HPDE6-E6E7 (cell line): ENCODE measurements around the gene EOLA1.
"Not testable (repeated sequence)": the region's sequence is repeated elsewhere in the genome, so short reads cannot be mapped to it uniquely, and the experiment has no call there.

ENCODE experiments used
- DNase-seq: peaks from one replicate; pipeline ENCODE4 v3.0.0; 2011; ENCODE audit warnings: missing footprints; ENCODE audit errors: extremely low spot score

EOLA1 gene

DNA sequence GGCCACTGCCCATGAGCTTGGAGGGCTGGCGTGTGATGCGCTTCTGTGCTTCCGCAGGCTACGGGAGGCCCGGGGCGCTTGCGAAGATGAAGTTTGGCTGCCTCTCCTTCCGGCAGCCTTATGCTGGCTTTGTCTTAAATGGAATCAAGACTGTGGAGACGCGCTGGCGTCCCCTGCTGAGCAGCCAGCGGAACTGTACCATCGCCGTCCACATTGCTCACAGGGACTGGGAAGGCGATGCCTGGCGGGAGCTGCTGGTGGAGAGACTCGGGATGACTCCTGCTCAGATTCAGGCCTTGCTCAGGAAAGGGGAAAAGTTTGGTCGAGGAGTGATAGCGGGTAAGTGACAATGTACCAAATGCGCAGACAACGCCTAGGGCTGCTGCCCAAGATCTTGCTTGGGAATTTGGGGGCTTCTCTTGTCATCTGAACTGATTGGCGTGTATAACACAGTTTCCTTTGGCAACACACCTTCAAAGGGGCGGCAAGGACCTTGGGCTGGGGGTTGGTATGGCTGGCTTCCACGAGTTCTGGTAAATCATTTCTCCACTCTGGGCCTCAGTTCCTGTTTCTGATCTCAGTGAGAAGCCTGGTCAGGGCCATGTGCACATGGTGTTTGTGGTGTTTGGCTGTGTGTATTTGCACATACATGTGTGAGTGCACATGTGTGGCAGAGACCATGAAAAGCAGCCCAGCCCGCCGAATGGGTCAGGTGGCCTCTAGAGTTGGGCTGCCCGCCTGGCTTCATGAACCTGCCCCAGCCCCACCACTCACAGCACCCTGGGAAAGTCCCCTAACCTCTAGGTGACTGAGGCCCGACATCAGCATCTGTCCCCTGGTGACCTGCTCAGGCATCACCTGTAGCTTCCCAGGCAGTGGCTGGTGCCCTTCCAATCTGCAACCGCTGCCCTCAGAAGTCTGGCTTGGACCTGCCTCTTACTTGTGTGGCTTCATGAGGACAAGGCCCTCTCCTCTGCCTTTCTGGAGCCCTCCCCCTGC is 5.0 kb downstream of the EOLA1 start:
- not testable (repeated sequence) for DNase-seq

DNA sequence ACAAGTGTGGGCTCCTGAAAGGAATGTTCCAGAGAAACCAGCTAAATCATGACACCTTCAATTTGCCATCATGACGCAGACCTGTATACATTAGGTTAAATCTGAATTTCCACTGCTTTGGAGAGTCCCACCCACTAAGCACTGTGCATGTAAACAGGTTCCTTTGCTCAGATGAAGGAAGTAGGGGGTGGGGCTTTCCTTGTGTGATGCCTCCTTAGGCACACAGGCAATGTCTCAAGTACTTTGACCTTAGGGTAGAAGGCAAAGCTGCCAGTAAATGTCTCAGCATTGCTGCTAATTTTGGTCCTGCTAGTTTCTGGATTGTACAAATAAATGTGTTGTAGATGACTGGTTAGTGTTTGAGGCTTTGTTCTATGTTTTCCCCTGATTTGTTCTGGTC is 6.2 kb downstream of the EOLA1 start:
- DNase-seq = not testable (repeated sequence)

GRCh38 chrX:149547782-149548181 is 7.0 kb downstream of the EOLA1 start:
- DNase-seq = not testable (repeated sequence)

GRCh38 chrX:149549701-149550100 is 8.9 kb downstream of the EOLA1 start, which contains the start of gene HSFX3:
HSFX3 (minus strand) TSS chrX:149549924; CDS start chrX:149549852, 72 bp downstream.
- not testable (repeated sequence) for DNase-seq

DNA sequence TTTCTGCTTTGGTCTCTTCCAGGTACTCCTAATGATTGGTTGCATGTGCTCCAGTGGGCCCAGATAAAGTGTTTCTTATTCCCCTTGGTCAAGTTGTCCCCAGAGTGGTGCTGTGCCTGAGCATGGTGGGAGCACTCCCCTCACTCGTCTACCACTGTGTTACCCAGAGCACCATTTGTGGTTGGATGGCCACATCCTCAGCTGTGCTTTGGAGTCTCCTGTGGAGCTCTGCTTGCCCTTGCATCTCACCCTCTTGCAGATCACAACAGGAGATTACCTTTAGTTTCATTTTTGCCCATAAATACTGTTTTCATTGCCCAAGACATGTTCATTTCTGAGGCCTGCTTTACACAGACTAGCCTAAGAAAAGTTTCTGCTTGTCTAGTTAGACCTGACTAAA is 9.6 kb downstream of the EOLA1 start:
- DNase-seq = not testable (repeated sequence)

- DNase-seq = not testable (repeated sequence)
These were observed 10.6 kb downstream of the EOLA1 start for GRCh38 chrX:149551245-149551938.

GRCh38 chrX:149551939-149552248 is 11.1 kb downstream of the EOLA1 start:
- not testable (repeated sequence) for DNase-seq

- not testable (repeated sequence) for DNase-seq
These were observed 14.4 kb downstream of the EOLA1 start for GRCh38 chrX:149555251-149555650.

- no peak for DNase-seq
These were observed 22.5 kb downstream of the EOLA1 start for GRCh38 chrX:149563359-149563758.

- no peak for DNase-seq
These were observed 27.0 kb downstream of the EOLA1 start for GRCh38 chrX:149567621-149568417.

DNA sequence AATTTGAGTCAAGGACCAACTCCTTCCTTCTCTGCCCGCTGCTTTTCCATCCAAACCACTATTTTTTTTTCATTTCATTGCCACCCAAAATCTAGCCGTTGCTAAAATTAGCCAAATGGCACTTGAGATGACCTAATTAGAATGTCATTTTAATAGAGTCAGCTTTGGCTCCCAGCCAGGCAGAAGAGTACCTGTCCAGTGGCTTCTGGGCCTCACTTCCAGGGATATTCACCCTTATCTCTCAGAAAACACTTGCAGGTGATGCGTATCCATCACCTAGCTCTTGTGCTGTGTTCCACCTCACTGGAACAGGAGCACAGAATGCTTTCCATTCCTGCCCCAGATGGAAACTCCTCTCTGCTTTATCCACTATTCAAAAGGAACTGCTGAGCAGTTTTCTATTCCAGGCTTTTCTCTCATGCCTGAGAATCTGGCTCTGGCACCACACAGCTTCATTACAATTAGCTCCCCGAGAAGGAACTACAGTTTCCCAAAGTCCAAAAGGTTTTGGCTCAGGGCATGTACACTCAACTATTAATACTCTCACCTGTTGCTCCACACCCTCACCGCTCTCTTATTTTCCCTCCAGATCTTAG is 28.0 kb downstream of the EOLA1 start:
- no peak for DNase-seq

GRCh38 chrX:149569770-149570169 is 29.0 kb downstream of the EOLA1 start:
- DNase-seq = no peak

- DNase-seq = peak; percentile 66
These were observed 29.9 kb downstream of the EOLA1 start for GRCh38 chrX:149570668-149571067.

DNA sequence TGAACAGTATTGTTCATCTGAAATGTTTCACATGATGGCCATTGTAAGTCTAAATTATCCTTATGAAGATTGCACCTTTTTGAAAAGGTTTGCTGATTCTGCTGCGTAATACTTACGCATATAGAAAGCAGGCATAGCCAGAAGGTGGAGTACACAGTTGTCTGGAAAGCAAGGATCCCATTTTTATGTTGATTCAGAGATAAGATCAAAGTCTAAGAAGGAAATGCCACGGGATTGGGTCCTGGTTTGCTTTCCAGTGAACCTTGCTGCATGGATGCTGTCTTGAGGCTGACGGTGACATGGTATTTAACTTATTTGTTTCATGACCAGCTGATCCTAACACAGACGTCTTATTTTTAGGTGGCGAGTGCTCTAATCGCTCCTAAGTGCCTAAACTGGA is 31.0 kb downstream of the EOLA1 start:
- no peak for DNase-seq

GRCh38 chrX:149572743-149573142 is 31.9 kb downstream of the EOLA1 start:
- DNase-seq = no peak

DNA sequence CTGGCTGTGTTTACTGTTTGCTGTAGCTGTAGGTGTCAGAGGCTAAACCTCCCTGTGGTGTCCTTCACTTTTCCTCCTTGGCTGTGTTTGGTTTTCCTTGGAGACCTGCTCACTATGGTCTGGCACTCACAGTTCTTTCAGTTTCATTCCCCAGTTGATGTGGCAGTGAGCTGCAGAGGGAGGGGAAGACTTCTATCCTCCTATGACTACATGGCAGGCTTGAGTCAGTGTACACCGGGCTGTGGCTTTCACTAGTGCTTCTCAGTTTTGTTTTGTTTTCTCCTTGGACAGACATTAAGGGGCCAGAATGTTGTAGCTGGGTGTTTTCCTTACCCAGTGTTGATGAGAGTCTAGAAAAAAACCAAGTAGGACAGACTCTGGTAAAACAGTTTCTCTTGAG is 32.6 kb downstream of the EOLA1 start:
- DNase-seq = not testable (repeated sequence)

DNA sequence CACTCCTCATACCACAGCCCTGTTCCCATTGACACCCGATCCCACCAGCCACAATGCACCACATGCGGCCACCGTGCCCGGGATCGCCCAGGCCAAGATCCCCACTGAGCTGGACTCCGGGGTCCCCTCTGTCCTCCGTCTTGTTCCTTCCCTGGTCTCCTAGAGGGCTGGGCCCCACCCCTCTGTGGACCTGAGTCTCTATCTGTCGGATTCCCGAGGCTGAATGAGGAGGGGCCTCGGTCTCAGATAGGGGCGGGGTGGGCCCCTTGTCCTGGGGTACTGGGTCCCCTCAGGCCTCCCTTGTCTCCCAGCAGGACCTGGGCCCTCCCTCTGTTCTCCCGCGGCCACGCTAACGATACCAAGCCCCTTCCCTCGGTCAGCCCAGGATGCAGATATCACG is 44.8 kb downstream of the EOLA1 start:
- DNase-seq = not testable (repeated sequence)

- not testable (repeated sequence) for DNase-seq
These were observed 46.5 kb downstream of the EOLA1 start, which contains the start of gene MAGEA9B for GRCh38 chrX:149587359-149587758. MAGEA9B (minus strand) TSS chrX:149587459; CDS start chrX:149583179, 4,280 bp downstream.

- DNase-seq = not testable (repeated sequence)
These were observed 50.2 kb downstream of the EOLA1 start for GRCh38 chrX:149590993-149591392.

DNA sequence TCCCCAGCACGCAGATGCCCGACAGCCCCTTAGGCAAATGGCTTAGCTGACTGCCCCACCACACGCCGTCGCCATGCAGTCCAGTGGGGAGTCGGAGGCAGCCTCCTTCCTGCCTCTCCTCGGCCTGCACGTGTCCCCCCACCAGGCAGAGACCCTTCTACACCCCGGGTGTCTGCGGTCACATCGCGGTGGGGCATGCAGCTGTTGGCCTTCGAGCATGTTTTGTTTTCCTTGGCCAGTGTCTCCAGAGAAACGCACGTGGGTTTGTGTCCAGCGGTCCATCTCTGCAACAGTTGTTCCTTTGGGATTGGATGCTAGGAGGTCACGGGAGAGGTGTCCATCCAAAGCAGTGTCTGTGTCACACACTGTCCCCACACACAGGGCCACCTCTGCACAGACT is 54.4 kb downstream of the EOLA1 start, which contains the start of gene HSFX2:
Gene HSFX2, minus strand, starts transcription at position 101 of the 400 bp plus-strand sequence. CDS start 614 bp downstream, outside the sequence.
- DNase-seq = not testable (repeated sequence)

DNA sequence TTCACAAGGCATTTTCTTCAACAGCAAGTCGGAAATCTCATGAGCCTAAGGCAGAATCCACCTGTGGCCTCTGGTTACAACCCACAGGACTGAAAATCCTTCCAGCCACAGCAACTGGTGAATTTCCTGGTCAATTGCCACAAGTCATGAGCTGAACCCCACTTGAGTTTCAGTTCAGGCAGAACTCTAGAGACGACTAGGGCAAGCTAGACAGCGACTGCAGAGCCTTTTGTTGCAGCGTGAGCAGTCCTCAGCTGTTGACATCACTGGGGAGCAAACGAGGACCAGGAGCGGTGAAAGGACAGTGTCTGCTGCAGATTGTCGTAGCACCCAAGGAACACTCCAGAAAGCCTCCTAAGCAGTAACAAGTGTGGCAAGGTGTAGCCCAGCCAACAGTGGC is 55.1 kb downstream of the EOLA1 start:
- DNase-seq = not testable (repeated sequence)
